Stimulated activated CD4-positive, alpha-beta T cell treated with anti-CD3 and anti-CD28 coated beads, Interleukin-2, amount 100 ng/mL, for 4 hours (primary cell): ENCODE results near the gene PEG3.
"Not testable (repeated sequence)": the region's sequence is repeated elsewhere in the genome, so short reads cannot be mapped to it uniquely, and the experiment has no call there.

Experiments
- DNase-seq: peaks from one replicate; pipeline ENCODE4 v3.0.0-alpha.2; 2020; ENCODE audit warnings: low read depth

Gene PEG3

DNA sequence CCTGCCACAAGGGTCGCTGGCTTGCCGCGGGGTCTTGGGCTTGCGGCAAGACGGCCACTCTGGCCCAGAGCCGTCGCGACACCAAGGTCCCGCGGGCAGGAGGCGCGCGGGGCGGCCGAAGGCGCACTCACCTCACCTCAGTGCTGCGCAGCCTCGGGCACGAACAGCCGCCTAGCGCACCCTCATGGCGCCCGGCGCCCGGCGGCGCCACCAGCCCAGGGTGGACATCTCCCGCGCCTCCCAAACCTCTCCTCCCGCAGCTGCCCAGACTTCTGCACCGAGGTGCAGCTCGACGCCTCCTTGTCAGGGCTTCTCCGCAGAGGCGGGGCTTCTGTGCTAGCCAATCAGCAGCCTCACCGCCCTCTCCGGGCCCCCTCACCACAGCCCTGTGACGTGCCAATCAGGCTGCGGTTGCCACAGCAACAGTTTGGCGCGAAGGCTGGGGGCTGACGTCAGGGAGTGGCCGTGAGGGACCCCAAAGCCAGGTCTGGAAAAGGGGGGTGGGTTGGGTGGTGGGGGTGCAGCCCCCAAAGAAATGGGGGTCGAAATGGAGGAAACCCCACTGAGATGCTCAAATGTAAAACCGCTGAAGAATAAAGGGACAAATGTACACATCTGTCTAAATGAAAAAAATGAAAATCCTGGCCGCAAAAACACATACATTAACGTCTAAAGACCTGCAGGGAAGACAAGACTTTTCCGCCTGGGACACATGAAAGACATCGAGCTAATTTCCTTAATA lies at the start of gene PEG3, which contains the start of gene ZIM2:
TSS of gene PEG3 (minus strand) at position 276 of the 742 bp plus-strand sequence. CDS start 16,071 bp downstream, outside the sequence.
TSS of gene ZIM2 (minus strand) at position 276 of the 742 bp plus-strand sequence. CDS start 16,449 bp downstream, outside the sequence.
- no peak for DNase-seq

DNA sequence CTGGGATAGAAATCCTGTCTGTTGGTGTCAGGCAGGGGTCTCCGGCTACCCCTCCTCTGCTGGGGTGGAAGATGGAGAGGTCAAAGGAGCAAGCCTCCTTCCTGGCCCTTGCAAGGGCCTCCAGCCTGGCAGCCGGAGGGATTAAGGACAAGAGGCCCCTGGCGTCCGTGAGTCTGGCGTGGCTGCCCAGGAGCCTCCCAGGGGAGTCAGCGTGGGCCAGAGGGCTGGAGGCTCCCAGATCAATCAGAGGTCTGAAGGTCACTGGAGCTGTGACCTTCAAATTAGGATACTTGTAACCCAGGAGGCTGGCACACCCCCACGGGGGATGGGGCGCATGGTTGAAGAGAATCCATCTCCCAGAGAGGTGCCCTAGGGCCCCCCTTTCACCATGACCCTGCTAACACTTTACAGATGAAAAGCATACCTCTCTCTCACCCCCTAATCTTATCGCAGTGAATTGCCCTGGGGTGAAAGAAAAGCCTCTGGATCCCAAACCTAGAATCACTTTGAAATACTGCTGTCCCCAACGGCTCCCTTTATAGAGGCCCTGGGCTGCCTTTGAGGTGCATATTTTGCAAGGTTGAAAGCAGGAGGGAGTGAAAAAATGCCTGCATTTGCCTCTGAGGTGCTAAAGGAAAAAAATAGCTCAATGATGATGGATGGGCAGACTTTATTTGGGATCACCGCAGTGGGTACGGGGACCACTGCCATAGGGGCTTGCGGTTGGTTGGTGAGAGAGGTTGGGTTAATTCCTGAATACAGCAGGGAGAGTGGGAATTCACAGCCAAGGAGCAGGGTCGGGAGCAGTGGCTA lies 44.9 kb upstream of the PEG3 start:
- no peak for DNase-seq

GRCh38 chr19:56884441-56884840 lies 43.9 kb upstream of the PEG3 start:
- DNase-seq: no peak

- no peak for DNase-seq
Measured at GRCh38 chr19:56880592-56881190, 40.2 kb upstream of the PEG3 start.

- DNase-seq: no peak
Measured at GRCh38 chr19:56877069-56877715, 36.7 kb upstream of the PEG3 start.

DNA sequence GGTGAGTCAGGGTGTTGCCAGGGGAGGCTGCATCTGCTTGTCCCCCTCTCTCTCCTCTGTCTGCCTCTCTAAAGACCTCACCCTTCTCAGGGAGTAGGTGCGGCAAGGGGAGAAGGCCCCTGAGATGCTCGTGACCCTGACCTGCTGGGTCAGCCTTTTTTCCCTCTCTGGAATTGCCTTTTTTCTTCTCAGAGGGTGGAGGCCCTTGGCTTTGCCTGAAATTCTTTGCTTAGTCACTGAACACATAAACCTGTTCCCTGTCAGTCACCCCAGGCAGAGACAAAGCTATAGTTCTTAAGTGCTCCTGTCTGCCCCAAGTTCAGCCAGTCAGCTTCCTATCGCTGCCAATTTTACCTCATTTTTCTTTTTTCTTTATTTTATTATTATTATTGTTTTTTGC lies 35.2 kb upstream of the PEG3 start:
- no peak for DNase-seq

- DNase-seq: no peak
Measured at GRCh38 chr19:56874530-56874929, 34.0 kb upstream of the PEG3 start.

GRCh38 chr19:56873493-56873892 lies 33.0 kb upstream of the PEG3 start:
- no peak for DNase-seq

DNA sequence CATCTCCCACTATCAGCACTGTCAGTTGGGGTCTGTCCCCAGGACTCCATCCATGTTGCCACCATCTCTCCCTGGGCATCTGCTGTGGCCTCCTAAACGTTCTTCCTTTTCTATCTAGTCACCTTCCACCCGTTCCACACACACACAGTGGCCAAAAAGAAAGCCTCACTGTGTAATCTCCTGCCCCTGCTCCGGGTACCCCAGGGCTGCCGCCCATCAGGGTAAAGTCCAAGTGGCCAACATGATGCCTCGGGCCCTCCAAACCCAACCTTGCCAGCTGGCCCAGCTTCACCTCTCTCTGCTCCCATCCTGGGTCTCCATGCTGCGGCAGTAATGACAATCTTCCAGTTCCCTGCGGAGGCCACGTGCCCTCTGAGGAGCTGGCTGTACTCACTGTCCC lies 29.4 kb upstream of the PEG3 start:
- DNase-seq: no peak

GRCh38 chr19:56868446-56868845 lies 27.9 kb upstream of the PEG3 start:
- DNase-seq: no peak

DNA sequence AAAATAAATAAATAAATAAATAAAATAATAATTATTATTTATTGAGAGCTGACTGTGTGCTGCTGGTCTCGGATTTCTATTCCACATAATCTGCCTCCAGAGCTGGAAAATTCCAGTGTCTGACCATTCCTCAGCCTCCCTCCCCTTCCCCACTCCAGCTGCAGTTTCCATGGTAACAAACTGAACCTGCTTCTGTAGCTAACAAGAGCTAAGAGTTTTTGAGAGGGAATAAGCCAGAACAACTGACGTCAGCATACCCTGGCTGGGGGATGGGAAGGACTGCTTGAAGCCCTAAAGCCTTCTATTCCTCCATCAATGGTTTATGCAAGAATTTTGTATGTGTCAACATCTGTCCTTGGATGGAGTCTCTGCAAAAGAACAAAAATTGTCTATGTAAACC lies 26.0 kb upstream of the PEG3 start:
- no peak for DNase-seq

DNA sequence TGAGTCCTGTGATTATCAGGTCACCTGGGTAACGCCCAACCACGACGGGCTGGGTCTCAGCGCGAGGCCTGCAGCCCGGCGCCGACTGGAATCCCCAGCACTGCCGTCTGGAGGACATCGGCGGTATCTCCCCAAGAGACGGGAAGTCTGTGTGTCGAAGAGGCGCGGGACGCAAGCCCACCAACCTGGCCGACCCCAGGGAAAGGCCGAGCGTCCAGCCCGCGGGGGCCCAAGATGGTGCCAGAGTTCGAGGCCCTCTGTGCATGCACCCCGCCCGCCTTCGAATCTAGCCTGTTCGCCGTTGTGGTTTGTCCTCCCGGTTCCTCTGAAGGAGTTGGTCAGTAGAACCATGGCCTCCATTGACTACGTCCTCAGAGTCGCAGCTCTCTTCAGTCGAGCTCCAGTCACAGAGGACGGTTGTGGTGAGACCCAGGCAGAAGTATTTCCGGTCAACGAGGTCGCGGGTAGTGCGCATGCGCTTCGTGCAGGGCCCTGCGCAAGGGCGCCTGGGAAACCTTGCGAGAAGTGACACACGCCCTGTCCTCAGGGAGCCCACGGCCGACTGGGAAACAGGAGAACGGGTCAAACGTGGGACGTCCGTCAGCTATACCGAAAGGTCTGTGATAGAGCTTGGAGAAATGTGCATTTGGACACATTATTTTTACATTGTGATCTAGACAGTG lies 24.1 kb upstream of the PEG3 start:
- no peak for DNase-seq

DNA sequence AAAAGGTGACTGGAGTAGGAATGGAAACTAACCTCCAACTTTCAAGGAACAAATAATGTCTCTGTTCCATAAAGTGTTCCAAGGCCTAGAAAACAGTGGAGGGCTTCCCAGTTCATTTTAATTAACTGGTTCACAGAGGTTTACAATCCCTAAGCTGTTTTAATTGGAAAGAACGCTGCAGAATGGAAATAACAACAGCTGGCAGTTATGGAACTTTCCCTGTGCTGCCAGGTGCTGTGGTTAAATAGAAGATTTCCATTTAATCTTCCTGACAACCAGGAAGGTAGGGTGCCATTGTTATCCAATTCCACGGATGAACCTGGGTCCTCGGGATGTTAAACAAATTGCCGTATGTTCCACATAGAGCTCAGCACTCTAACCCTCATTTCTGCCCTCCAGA lies 22.2 kb upstream of the PEG3 start:
- no peak for DNase-seq

- DNase-seq: not testable (repeated sequence)
Measured at GRCh38 chr19:56860409-56860808, 19.9 kb upstream of the PEG3 start.

- DNase-seq: no peak
Measured at GRCh38 chr19:56858026-56858425, 17.5 kb upstream of the PEG3 start.

DNA sequence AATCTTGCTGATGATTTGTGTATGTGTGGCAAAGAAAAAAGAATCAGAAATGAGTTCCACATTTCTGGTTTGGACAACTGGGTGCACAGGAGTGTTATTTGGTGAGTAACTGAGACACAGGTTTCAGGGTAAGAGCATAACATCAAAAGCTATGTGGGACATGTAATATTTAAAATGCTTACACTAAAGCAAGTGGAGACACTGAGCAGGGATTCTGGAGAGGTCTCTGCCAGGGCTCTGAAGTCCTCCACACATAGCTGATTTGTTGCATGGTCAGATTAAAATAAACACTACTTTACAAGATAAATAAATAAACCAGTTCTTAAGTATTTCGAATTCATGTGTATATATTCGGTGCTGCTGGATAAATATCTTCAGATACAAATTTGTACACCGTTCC lies 16.3 kb upstream of the PEG3 start:
- DNase-seq: no peak

DNA sequence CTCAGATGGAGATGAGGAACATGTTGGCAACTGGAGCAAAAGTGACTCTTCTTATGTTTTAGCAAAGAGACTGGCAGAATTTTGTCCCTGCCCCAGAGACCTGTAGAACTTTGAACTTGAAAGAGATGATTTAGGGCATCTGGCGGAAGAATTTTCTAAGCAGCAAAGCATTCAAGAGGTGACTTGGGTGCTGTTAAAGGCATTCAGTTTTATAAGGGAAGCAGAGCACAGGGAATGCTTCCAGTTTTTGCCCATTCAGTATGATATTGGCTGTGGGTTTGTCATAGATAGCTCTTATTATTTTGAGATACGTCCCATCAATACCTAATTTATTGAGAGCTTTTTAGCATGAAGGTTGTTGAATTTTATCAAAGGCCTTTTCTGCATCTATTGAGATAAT lies 11.8 kb upstream of the PEG3 start:
- DNase-seq: not testable (repeated sequence)

GRCh38 chr19:56848166-56848565 lies 7.6 kb upstream of the PEG3 start:
- no peak for DNase-seq

DNA sequence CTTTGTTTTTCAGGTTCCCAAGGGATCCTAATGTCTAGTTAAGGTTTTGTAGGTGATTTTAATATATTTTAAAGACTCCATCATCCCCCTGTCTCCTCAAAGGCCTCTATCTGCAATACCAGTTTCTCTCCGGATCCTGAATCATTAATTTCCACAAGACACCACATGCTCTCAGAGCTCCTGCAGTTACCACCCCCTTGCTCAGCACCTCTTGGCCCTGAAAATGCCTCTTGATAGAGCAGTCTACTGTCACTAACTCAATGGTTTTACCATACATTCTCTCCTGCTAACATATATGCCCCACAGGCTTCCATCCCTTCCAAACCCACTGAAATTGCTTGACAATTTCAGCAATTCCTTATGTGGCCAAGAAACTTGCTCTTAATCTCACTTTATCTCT lies 1.9 kb upstream of the PEG3 start:
- DNase-seq: no peak

- DNase-seq: no peak
Measured at GRCh38 chr19:56841193-56841543, 642 bp upstream of the PEG3 start.

GRCh38 chr19:56839652-56840450 lies 675 bp downstream of the PEG3 start:
- no peak for DNase-seq
